Endodermal cell (in vitro differentiated cells): ENCODE data around the gene DUSP5. TPM values are rescaled to one million over a fixed set of nuclear protein-coding genes. Genes with fewer than 3 reads are reported as not detected.

Experiments used
- DNase-seq: peaks from one replicate; pipeline ENCODE4 v3.0.0-alpha.2; 2017
- H3K27ac ChIP-seq: 2 replicates; pipeline ENCODE4 v1.5.1; 2013; ENCODE audit warnings: mild to moderate bottlenecking, low read depth, low read length, moderate library complexity
- H3K27me3 ChIP-seq: 2 replicates; pipeline ENCODE4 v1.6.1; 2013; ENCODE audit warnings: mild to moderate bottlenecking, low read length, moderate library complexity; ENCODE audit not compliant: insufficient read depth, control insufficient read depth, poor library complexity, severe bottlenecking
- H3K36me3 ChIP-seq: 2 replicates; pipeline ENCODE4 v1.7.0; 2013; ENCODE audit warnings: mild to moderate bottlenecking, low read length, moderate library complexity; ENCODE audit not compliant: control insufficient read depth, insufficient read depth
- H3K4me1 ChIP-seq: one replicate; pipeline ENCODE4 v1.7.0; 2013; ENCODE audit warnings: low read length; ENCODE audit not compliant: control insufficient read depth, insufficient read depth
- H3K4me3 ChIP-seq: 2 replicates; pipeline ENCODE4 v1.5.1; 2013; ENCODE audit warnings: mild to moderate bottlenecking, low read length, moderate library complexity
- H3K9ac ChIP-seq: 2 replicates; pipeline ENCODE4 v1.6.1; 2013; ENCODE audit warnings: mild to moderate bottlenecking, low read length, moderate library complexity; ENCODE audit not compliant: poor library complexity, severe bottlenecking; ENCODE audit errors: extremely low read depth
- H3K9me3 ChIP-seq: 2 replicates; pipeline ENCODE4 v1.6.1; 2013; ENCODE audit warnings: mild to moderate bottlenecking, low read length, moderate library complexity; ENCODE audit not compliant: control insufficient read depth
- H3K27ac Mint-ChIP-seq: 2 replicates; pipeline ENCODE4 v1.8.0; 2020; ENCODE audit warnings: mixed read lengths
- H3K27me3 Mint-ChIP-seq: 2 replicates; pipeline ENCODE4 v1.8.0; 2021; ENCODE audit warnings: mild to moderate bottlenecking, mixed read lengths; ENCODE audit not compliant: insufficient read depth
- H3K36me3 Mint-ChIP-seq: 2 replicates; pipeline ENCODE4 v1.8.0; 2020; ENCODE audit warnings: low read depth, mixed read lengths
- H3K4me1 Mint-ChIP-seq: 2 replicates; pipeline ENCODE4 v1.8.0; 2020; ENCODE audit warnings: mixed read lengths
- H3K4me3 Mint-ChIP-seq: 2 replicates; pipeline ENCODE4 v1.8.0; 2020; ENCODE audit warnings: mild to moderate bottlenecking, moderate library complexity, mixed read lengths
- H3K9me3 Mint-ChIP-seq: 2 replicates; pipeline ENCODE4 v1.8.0; 2020; ENCODE audit warnings: mild to moderate bottlenecking, mixed read lengths
- WGBS, 2 experiments: methylation state at CpG; one replicate each; pipeline versions ENCODE4 v1.1.5 to v1.1.7; 2013; ENCODE audit warnings: missing lambda C conversion rate in 2 of 2, mixed read lengths in 1 of 2; ENCODE audit not compliant: insufficient coverage in 1 of 2, insufficient read length in 1 of 2; 5-methylcytosine and 5-hydroxymethylcytosine counted together
- total RNA-seq, 2 donors: library from RNA; stranded (reverse); fragmentation: NEBNext Ultra II Directional in 1 of 2; extraction: Animal tissue kit (Norgen Biotek cat#: 25700) in 1 of 2; gene quantifications; 2 replicates in 1 of 2; 3 replicates in 1 of 2; pipeline ENCODE4 v1.2.1, GENCODE V29; 2021
- TF ChIP-seq, protein P1 (sequence below): fragments of 200-600 bp; sonication (generic); conservative IDR thresholded peaks from 2 replicates; pipeline ENCODE4 v1.5.0; 2021; ENCODE audit warnings: antibody characterized with exemption, mild to moderate bottlenecking

The DUSP5 gene
- total RNA-seq, 2 donors from 2014 or later, result 60.0 to 60.3 TPM

DNA sequence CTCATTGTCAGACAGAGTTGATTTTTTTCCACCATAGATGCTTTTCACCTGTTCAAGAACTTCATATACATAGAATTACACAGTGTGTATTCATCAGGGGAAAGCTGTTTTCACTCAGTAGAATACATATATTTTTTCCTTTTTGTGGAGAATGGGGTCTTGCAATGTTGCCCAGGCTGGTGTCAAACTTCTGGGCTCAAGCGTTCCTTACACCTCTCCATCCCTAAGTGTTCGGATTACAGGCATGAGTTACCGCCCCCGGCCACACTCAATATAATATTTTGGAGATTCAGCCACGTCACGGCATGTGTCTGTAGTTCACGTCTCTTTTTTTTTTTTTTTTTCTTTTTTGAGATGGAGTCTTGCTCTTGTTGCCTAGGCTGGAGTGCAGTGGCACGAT lies 62.3 kb downstream of the DUSP5 start:
- Histone ChIP-seq H3K9ac (no peak overlapping the region), H3K27ac (no peak overlapping the region), H3K4me1 (peaks cover 7% of the 10 kb centered on the region), H3K9me3 (peaks cover 3% of the 10 kb centered on the region), H3K36me3 (no peaks in the 10 kb centered on the region), H3K4me3 (no peak overlapping the region), H3K27me3 (no peaks in the 10 kb centered on the region)
- H3K4me1 Mint-ChIP-seq, result peaks cover 7% of the 10 kb centered on the region
- TF ChIP-seq, protein P1, sequence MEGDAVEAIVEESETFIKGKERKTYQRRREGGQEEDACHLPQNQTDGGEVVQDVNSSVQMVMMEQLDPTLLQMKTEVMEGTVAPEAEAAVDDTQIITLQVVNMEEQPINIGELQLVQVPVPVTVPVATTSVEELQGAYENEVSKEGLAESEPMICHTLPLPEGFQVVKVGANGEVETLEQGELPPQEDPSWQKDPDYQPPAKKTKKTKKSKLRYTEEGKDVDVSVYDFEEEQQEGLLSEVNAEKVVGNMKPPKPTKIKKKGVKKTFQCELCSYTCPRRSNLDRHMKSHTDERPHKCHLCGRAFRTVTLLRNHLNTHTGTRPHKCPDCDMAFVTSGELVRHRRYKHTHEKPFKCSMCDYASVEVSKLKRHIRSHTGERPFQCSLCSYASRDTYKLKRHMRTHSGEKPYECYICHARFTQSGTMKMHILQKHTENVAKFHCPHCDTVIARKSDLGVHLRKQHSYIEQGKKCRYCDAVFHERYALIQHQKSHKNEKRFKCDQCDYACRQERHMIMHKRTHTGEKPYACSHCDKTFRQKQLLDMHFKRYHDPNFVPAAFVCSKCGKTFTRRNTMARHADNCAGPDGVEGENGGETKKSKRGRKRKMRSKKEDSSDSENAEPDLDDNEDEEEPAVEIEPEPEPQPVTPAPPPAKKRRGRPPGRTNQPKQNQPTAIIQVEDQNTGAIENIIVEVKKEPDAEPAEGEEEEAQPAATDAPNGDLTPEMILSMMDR, result no peak
- no peak for DNase-seq
- H3K27ac Mint-ChIP-seq, result no peak overlapping the region
- no peaks in the 10 kb centered on the region for H3K36me3 Mint-ChIP-seq
- H3K9me3 Mint-ChIP-seq, result no peaks in the 10 kb centered on the region
- 100% methylated on average over 7 of the region's 8 CpGs; no CpG with 5 or more reads in 1 of the 2 experiments for WGBS, 2 experiments
- H3K4me3 Mint-ChIP-seq, result no peak overlapping the region
- no peaks in the 10 kb centered on the region for H3K27me3 Mint-ChIP-seq

Other genes with a start within 250 kb of the DUSP5 start
- 10 to 100 TPM; 52.9 to 65.6 TPM for gene SMNDC1, start 193.0 kb upstream of the DUSP5 start, total RNA-seq
- gene SMC3, start 69.8 kb downstream of the DUSP5 start, total RNA-seq, result 10 to 100 TPM; 66.0 to 75.9 TPM
- gene RBM20, start 146.4 kb downstream of the DUSP5 start, total RNA-seq, result 1 to 10 TPM; 6.2 to 7.0 TPM